WTC11 (cell line): ENCODE measurements around the gene SHROOM1. TPM values are rescaled to one million over a fixed set of nuclear protein-coding genes. Genes with fewer than 3 reads are reported as not detected.

Source experiments
- ATAC-seq: fragments of 200-7000 bp; cut with Tn5 transposase; 2 replicates; pipeline ENCODE4 v1.10.0; 2021; ENCODE audit warnings: mild to moderate bottlenecking, moderate library complexity
- CTCF ChIA-PET: fragments of 300-600 bp; sonication (Branson Sonifier 250); formaldehyde crosslinking; loops from one replicate; lab custom pipeline; 2021; ENCODE audit warnings: antibody characterized with exemption; lab: Charles Lee
- POLR2A ChIA-PET: fragments of 350-600 bp; sonication (Branson Sonifier 250); formaldehyde crosslinking; loops from one replicate; lab custom pipeline; 2021; ENCODE audit warnings: antibody characterized with exemption; lab: Charles Lee
- DNase-seq: peaks from one replicate; pipeline ENCODE4 v3.0.0; 2021; ENCODE audit warnings: low spot score
- H3K27ac Mint-ChIP-seq: 2 replicates; pipeline ENCODE4 v1.8.0; 2021; ENCODE audit warnings: mixed read lengths
- H3K27me3 Mint-ChIP-seq: 2 replicates; pipeline ENCODE4 v1.8.0; 2021; ENCODE audit warnings: low read depth, mild to moderate bottlenecking, moderate library complexity, mixed read lengths
- H3K36me3 Mint-ChIP-seq: 2 replicates; pipeline ENCODE4 v1.8.0; 2021; ENCODE audit warnings: mixed read lengths
- H3K4me1 Mint-ChIP-seq: 2 replicates; pipeline ENCODE4 v1.8.0; 2022; ENCODE audit warnings: mixed read lengths
- H3K4me3 Mint-ChIP-seq: 2 replicates; pipeline ENCODE4 v1.8.0; 2021; ENCODE audit warnings: mild to moderate bottlenecking, moderate library complexity, mixed read lengths
- H3K9me3 Mint-ChIP-seq: 2 replicates; pipeline ENCODE4 v1.8.0; 2021; ENCODE audit warnings: mixed read lengths
- AFF4 ChIP-seq: sonication (generic); formaldehyde crosslinking; IDR thresholded peaks from 2 replicates; pipeline ENCODE4 v1.8.1; 2023; ENCODE audit warnings: mild to moderate bottlenecking, missing genetic modification reagents, borderline replicate concordance
- ARID4B ChIP-seq: sonication (generic); formaldehyde crosslinking; IDR thresholded peaks from 2 replicates; pipeline ENCODE4 v1.8.0; 2023; ENCODE audit warnings: missing genetic modification reagents, mild to moderate bottlenecking, borderline replicate concordance
- CBFB ChIP-seq: sonication (generic); formaldehyde crosslinking; IDR thresholded peaks from 2 replicates; pipeline ENCODE4 v1.8.1; 2022; ENCODE audit warnings: mild to moderate bottlenecking, low read depth, missing genetic modification reagents
- CDX4 ChIP-seq: fragments of 250-450 bp; sonication (Bioruptor Pico); IDR thresholded peaks from 2 replicates; pipeline ENCODE4 v1.9.0; 2021; ENCODE audit warnings: moderate library complexity, mild to moderate bottlenecking, inconsistent platforms, borderline replicate concordance
- CREM ChIP-seq: sonication (generic); formaldehyde crosslinking; IDR thresholded peaks from 2 replicates; pipeline ENCODE4 v1.8.1; 2022; ENCODE audit warnings: mild to moderate bottlenecking, missing genetic modification reagents, moderate library complexity
- E2F4 ChIP-seq: sonication (generic); formaldehyde crosslinking; IDR thresholded peaks from 2 replicates; pipeline ENCODE4 v1.8.1; 2022; ENCODE audit warnings: low read depth, mild to moderate bottlenecking, moderate library complexity, missing genetic modification reagents, borderline replicate concordance
- EMX1 ChIP-seq: fragments of 250-450 bp; sonication (Bioruptor Pico); IDR thresholded peaks from 2 replicates; pipeline ENCODE4 v1.8.0; 2021; ENCODE audit warnings: mild to moderate bottlenecking
- ESRRA ChIP-seq: sonication (generic); formaldehyde crosslinking; IDR thresholded peaks from 2 replicates; pipeline ENCODE4 v1.8.1; 2022; ENCODE audit warnings: mild to moderate bottlenecking, missing genetic modification reagents, borderline replicate concordance
- FOXP1 ChIP-seq: sonication (generic); formaldehyde crosslinking; IDR thresholded peaks from 2 replicates; pipeline ENCODE4 v1.8.0; 2022; ENCODE audit warnings: missing genetic modification reagents, mild to moderate bottlenecking, moderate library complexity, borderline replicate concordance
- GABPB1 ChIP-seq: sonication (generic); formaldehyde crosslinking; IDR thresholded peaks from 2 replicates; pipeline ENCODE4 v1.8.1; 2023; ENCODE audit warnings: mild to moderate bottlenecking, missing genetic modification reagents
- IRF2 ChIP-seq: sonication (generic); formaldehyde crosslinking; IDR thresholded peaks from 2 replicates; pipeline ENCODE4 v1.8.0; 2022; ENCODE audit warnings: low read depth, missing genetic modification reagents, borderline replicate concordance
- MLX ChIP-seq: sonication (generic); formaldehyde crosslinking; IDR thresholded peaks from 2 replicates; pipeline ENCODE4 v1.8.1; 2023; ENCODE audit warnings: mild to moderate bottlenecking, missing genetic modification reagents, moderate library complexity
- PRDM15 ChIP-seq: sonication (generic); formaldehyde crosslinking; IDR thresholded peaks from 2 replicates; pipeline ENCODE4 v1.8.0; 2022; ENCODE audit warnings: missing genetic modification reagents
- RORB ChIP-seq: fragments of 250-450 bp; sonication (Bioruptor Pico); IDR thresholded peaks from 2 replicates; pipeline ENCODE4 v1.9.0; 2021; ENCODE audit warnings: mild to moderate bottlenecking
- SOX15 ChIP-seq: fragments of 250-450 bp; sonication (Bioruptor Pico); IDR thresholded peaks from 2 replicates; pipeline ENCODE4 v1.9.0; 2021; ENCODE audit warnings: mild to moderate bottlenecking
- TCF7 ChIP-seq: sonication (generic); formaldehyde crosslinking; IDR thresholded peaks from 2 replicates; pipeline ENCODE4 v1.8.0; 2022; ENCODE audit warnings: mild to moderate bottlenecking, low read depth, missing genetic modification reagents, moderate library complexity
- ZNF263 ChIP-seq: sonication (generic); formaldehyde crosslinking; IDR thresholded peaks from 2 replicates; pipeline ENCODE4 v1.8.1; 2022; ENCODE audit warnings: low read depth, mild to moderate bottlenecking, moderate library complexity, missing genetic modification reagents
- ZNF317 ChIP-seq: sonication (generic); formaldehyde crosslinking; IDR thresholded peaks from 2 replicates; pipeline ENCODE4 v1.8.1; 2023; ENCODE audit warnings: low read depth, mild to moderate bottlenecking, moderate library complexity, missing genetic modification reagents, borderline replicate concordance
- ZNF396 ChIP-seq: fragments of 250-450 bp; sonication (Bioruptor Pico); IDR thresholded peaks from 2 replicates; pipeline ENCODE4 v1.8.0; 2021; ENCODE audit warnings: mild to moderate bottlenecking, moderate library complexity, borderline replicate concordance
- ZNF423 ChIP-seq: fragments of 250-450 bp; sonication (Bioruptor Pico); IDR thresholded peaks from 2 replicates; pipeline ENCODE4 v2.1.2; 2022; ENCODE audit warnings: mild to moderate bottlenecking, moderate library complexity
- total RNA-seq: library from RNA; stranded (reverse); gene quantifications from 3 replicates; pipeline ENCODE4 v1.2.3, GENCODE V29; 2021

SHROOM1 gene
- total RNA-seq, 1 experiment from 2014 or later, result 8.1 TPM

- H3K4me3 Mint-ChIP-seq, result no peak overlapping the region
- H3K27me3 Mint-ChIP-seq, result peaks cover 61% of the 10 kb centered on the region
- no peak for ATAC-seq
- no peaks in the 10 kb centered on the region for H3K9me3 Mint-ChIP-seq
- DNase-seq, result no peak
- no peak overlapping the region for H3K27ac Mint-ChIP-seq
- TF ChIP-seq E2F4 (CRISPR knock-in tag), result no peak
- TF ChIP-seq AFF4 (CRISPR knock-in tag), result no peak
- no peak for TF ChIP-seq CREM (CRISPR knock-in tag)
- TF ChIP-seq PRDM15 (CRISPR knock-in tag), result no peak
- no peak for TF ChIP-seq TCF7 (CRISPR knock-in tag)
- TF ChIP-seq ZNF396 (CRISPR knock-in tag), result no peak
- no peak for TF ChIP-seq MLX (CRISPR knock-in tag)
- TF ChIP-seq GABPB1, result no peak
- no peak for TF ChIP-seq ESRRA (CRISPR knock-in tag)
- TF ChIP-seq SOX15 (CRISPR knock-in tag), result no peak
- no peak for TF ChIP-seq RORB (CRISPR knock-in tag)
- TF ChIP-seq ZNF423, result no peak
- no peak for TF ChIP-seq EMX1 (CRISPR knock-in tag)
- TF ChIP-seq ZNF317 (CRISPR knock-in tag), result no peak
- no peak for TF ChIP-seq IRF2 (CRISPR knock-in tag)
- TF ChIP-seq CDX4, result no peak
- no peak for TF ChIP-seq ARID4B
- no peak for TF ChIP-seq CBFB (CRISPR knock-in tag)
- no peak for TF ChIP-seq FOXP1 (CRISPR knock-in tag)
- no peak for TF ChIP-seq ZNF263 (CRISPR knock-in tag)
- TF ChIP-seq, all 79 proteins: peak for 0
- CTCF ChIA-PET, result interaction anchor here (1.6 to 5.3 kb wide), 7 partner anchors 8 to 295 kb away, joined by 3 to 101 read pairs (median 19); partner anchors contain the start of gene SOWAHA
- peaks cover 21% of the 10 kb centered on the region for H3K4me1 Mint-ChIP-seq
- H3K36me3 Mint-ChIP-seq, result no peaks in the 10 kb centered on the region
- POLR2A ChIA-PET, result no interaction called here
Observed at GRCh38 chr5:132821791-132822190, 8.7 kb downstream of the SHROOM1 start.
